ENCODE results near the gene BCS1L.
"Not testable (repeated sequence)": the region's sequence is repeated elsewhere in the genome, so short reads cannot be mapped to it uniquely, and the experiment has no call there.

The BCS1L gene

GRCh38 chr2:218679119-218679518, 19.6 kb downstream of the BCS1L start:
- no peak for DNase-seq (ENCODE audit: low spot score)
- H3K4me1 Mint-ChIP-seq (ENCODE audit: low read depth), result no peaks in the 10 kb centered on the region
- no peak overlapping the region for H3K4me3 Mint-ChIP-seq
- H3K36me3 Mint-ChIP-seq (ENCODE audit: low read depth), result no peaks in the 10 kb centered on the region
- no peaks in the 10 kb centered on the region for H3K9me3 Mint-ChIP-seq
- H3K27me3 Mint-ChIP-seq (ENCODE audit: low read depth), result no peaks in the 10 kb centered on the region
- H3K27ac Mint-ChIP-seq, result no peak overlapping the region

- Mint-ChIP-seq H3K27me3 (ENCODE audit: low read depth) (no peaks in the 10 kb centered on the region), H3K4me3 (no peak overlapping the region), H3K27ac (no peak overlapping the region)
These were observed 20.6 kb downstream of the BCS1L start for GRCh38 chr2:218680061-218680460.

DNA sequence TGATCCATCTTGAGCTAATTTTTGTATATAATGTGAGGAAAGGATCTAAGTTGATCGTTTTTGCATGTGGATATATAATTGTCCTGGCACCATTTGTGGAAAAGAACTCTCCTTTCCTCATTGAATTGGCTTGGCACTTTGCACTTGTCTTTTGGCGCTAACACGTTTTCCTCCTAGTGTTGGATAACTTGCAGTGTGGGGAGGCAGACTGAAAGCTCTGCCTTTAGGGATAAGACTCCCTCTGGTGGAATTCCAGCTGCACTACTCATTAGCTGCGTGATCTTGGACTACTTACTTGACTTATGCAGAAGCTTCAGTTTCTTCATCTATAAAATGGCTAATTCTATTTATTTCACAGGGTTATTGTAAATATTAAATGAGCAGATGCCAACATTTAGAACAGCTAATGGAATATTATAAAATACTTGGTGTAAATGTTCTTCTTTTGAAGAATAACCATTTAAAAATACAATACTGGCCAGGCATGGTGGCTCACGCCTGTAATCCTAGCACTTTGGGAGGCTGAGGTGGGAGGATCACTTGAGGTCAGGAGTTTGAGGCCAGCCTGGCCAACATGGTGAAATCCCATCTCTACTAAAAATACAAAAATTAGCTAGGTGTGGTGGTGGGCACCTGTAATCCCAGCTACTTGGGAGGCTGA, 28.0 kb downstream of the BCS1L start:
- not testable (repeated sequence) for H3K9me3 Mint-ChIP-seq; H3K4me3 Mint-ChIP-seq; H3K36me3 Mint-ChIP-seq (ENCODE audit: low read depth)

More at GRCh38 chr2:218680061-218680460, 20.6 kb downstream of the BCS1L start:
- Mint-ChIP-seq H3K36me3 (ENCODE audit: low read depth) (no peaks in the 10 kb centered on the region), H3K4me1 (ENCODE audit: low read depth) (no peaks in the 10 kb centered on the region), H3K9me3 (no peaks in the 10 kb centered on the region)
- no peak for DNase-seq (ENCODE audit: low spot score)

GRCh38 chr2:218691234-218691633, 31.8 kb downstream of the BCS1L start:
- no peaks in the 10 kb centered on the region for H3K36me3 Mint-ChIP-seq (ENCODE audit: low read depth)
- no peak overlapping the region for H3K4me3 Mint-ChIP-seq
- no peak for DNase-seq (ENCODE audit: low spot score)
- H3K27me3 Mint-ChIP-seq (ENCODE audit: low read depth), result no peaks in the 10 kb centered on the region
- H3K27ac Mint-ChIP-seq, result no peak overlapping the region
- H3K4me1 Mint-ChIP-seq (ENCODE audit: low read depth), result peaks cover 3% of the 10 kb centered on the region
- H3K9me3 Mint-ChIP-seq, result no peaks in the 10 kb centered on the region

More for the DNA sequence above, 28.0 kb downstream of the BCS1L start:
- H3K27ac Mint-ChIP-seq; H3K4me1 Mint-ChIP-seq (ENCODE audit: low read depth); H3K27me3 Mint-ChIP-seq (ENCODE audit: low read depth): not testable (repeated sequence)
- peak; percentile 10 for DNase-seq (ENCODE audit: low spot score)

GRCh38 chr2:218694405-218695145, 35.1 kb downstream of the BCS1L start:
- Mint-ChIP-seq H3K27ac (no peak overlapping the region), H3K36me3 (ENCODE audit: low read depth) (no peaks in the 10 kb centered on the region), H3K4me3 (no peak overlapping the region), H3K27me3 (ENCODE audit: low read depth) (no peaks in the 10 kb centered on the region), H3K9me3 (no peaks in the 10 kb centered on the region), H3K4me1 (ENCODE audit: low read depth) (no peaks in the 10 kb centered on the region)
- no peak for DNase-seq (ENCODE audit: low spot score)

- Mint-ChIP-seq H3K4me3 (no peak overlapping the region), H3K9me3 (no peaks in the 10 kb centered on the region), H3K4me1 (ENCODE audit: low read depth) (no peaks in the 10 kb centered on the region), H3K27me3 (ENCODE audit: low read depth) (no peaks in the 10 kb centered on the region), H3K36me3 (ENCODE audit: low read depth) (no peaks in the 10 kb centered on the region), H3K27ac (no peak overlapping the region)
- DNase-seq (ENCODE audit: low spot score), result no peak
These were observed 39.4 kb downstream of the BCS1L start for GRCh38 chr2:218698885-218699284.

- Mint-ChIP-seq H3K27ac (no peak overlapping the region), H3K27me3 (ENCODE audit: low read depth) (peaks cover 7% of the 10 kb centered on the region), H3K36me3 (ENCODE audit: low read depth) (no peaks in the 10 kb centered on the region), H3K4me1 (ENCODE audit: low read depth) (no peaks in the 10 kb centered on the region), H3K9me3 (no peaks in the 10 kb centered on the region), H3K4me3 (no peak overlapping the region)
- no peak for DNase-seq (ENCODE audit: low spot score)
These were observed 42.3 kb downstream of the BCS1L start for GRCh38 chr2:218701806-218702205.

DNA sequence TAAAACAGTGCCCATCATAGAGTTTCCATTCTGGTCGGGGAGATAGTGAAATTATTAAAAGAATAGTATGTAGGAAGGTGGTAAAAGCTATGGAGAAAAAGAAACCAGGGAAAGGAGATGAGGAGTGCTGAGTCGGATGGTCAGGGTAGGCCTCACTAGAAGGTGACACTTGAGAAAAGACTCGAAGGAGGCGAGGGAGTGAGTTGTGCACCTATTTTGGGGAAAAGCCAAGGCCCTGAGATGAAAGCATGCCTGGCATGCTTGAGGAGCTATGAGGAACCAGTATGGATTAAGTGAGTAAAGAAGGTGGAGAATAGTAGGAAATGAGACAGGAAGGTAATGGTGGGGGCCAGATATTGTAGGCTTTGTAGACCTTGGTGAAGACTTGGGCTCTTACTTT, 43.9 kb downstream of the BCS1L start:
- Mint-ChIP-seq H3K27ac (no peak overlapping the region), H3K27me3 (ENCODE audit: low read depth) (peaks cover 8% of the 10 kb centered on the region), H3K4me3 (no peak overlapping the region)

GRCh38 chr2:218708086-218708485, 48.6 kb downstream of the BCS1L start:
- H3K9me3 Mint-ChIP-seq, result no peaks in the 10 kb centered on the region

More for the DNA sequence above, 43.9 kb downstream of the BCS1L start:
- H3K4me1 Mint-ChIP-seq (ENCODE audit: low read depth), result peaks cover 6% of the 10 kb centered on the region
- H3K9me3 Mint-ChIP-seq, result no peaks in the 10 kb centered on the region
- H3K36me3 Mint-ChIP-seq (ENCODE audit: low read depth), result no peaks in the 10 kb centered on the region
- no peak for DNase-seq (ENCODE audit: low spot score)

DNA sequence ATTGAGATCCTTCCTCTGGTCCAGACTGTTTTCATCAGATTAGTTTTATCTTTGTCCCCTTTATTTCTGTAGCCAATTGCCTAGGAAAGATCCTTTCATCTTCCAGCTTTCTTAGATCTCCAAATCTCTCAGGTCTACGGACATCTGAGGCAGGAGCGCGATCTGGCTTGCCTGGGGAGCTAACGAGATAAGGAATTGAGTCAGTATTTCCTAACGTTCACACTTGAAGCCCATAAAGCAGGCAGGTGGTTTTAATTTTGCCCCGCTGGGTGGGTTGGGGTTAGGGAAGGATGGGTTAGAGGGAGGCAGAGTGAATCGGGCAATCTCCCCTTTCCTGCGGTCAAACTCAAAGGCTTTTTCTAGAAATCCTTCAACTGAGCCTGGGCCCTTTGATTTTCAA, 50.4 kb downstream of the BCS1L start:
- no peaks in the 10 kb centered on the region for H3K9me3 Mint-ChIP-seq
- peaks cover 2% of the 10 kb centered on the region for H3K36me3 Mint-ChIP-seq (ENCODE audit: low read depth)
- H3K4me1 Mint-ChIP-seq (ENCODE audit: low read depth), result peaks cover 22% of the 10 kb centered on the region
- H3K27ac Mint-ChIP-seq, result peak overlapping the region; percentile 1
- peak overlapping the region; percentile 98 for H3K4me3 Mint-ChIP-seq
- DNase-seq (ENCODE audit: low spot score), result no peak
- peaks cover 8% of the 10 kb centered on the region for H3K27me3 Mint-ChIP-seq (ENCODE audit: low read depth)

More at GRCh38 chr2:218708086-218708485, 48.6 kb downstream of the BCS1L start:
- H3K4me3 Mint-ChIP-seq, result no peak overlapping the region
- H3K4me1 Mint-ChIP-seq (ENCODE audit: low read depth), result peaks cover 14% of the 10 kb centered on the region
- H3K27ac Mint-ChIP-seq, result no peak overlapping the region
- no peak for DNase-seq (ENCODE audit: low spot score)
- H3K36me3 Mint-ChIP-seq (ENCODE audit: low read depth), result peaks cover 2% of the 10 kb centered on the region
- peaks cover 8% of the 10 kb centered on the region for H3K27me3 Mint-ChIP-seq (ENCODE audit: low read depth)

- peak overlapping the region; percentile 69 for H3K27ac Mint-ChIP-seq
- peaks cover 22% of the 10 kb centered on the region for H3K4me1 Mint-ChIP-seq (ENCODE audit: low read depth)
- no peaks in the 10 kb centered on the region for H3K9me3 Mint-ChIP-seq
- peak overlapping the region; percentile 98 for H3K4me3 Mint-ChIP-seq
- DNase-seq (ENCODE audit: low spot score), result no peak
- peaks cover 8% of the 10 kb centered on the region for H3K27me3 Mint-ChIP-seq (ENCODE audit: low read depth)
- peaks cover 2% of the 10 kb centered on the region for H3K36me3 Mint-ChIP-seq (ENCODE audit: low read depth)
These were observed 50.8 kb downstream of the BCS1L start for GRCh38 chr2:218710334-218710686.

- Mint-ChIP-seq H3K9me3 (no peaks in the 10 kb centered on the region), H3K36me3 (ENCODE audit: low read depth) (peaks cover 5% of the 10 kb centered on the region), H3K4me1 (ENCODE audit: low read depth) (peaks cover 22% of the 10 kb centered on the region), H3K27me3 (ENCODE audit: low read depth) (peaks cover 8% of the 10 kb centered on the region), H3K4me3 (peak within 1 kb of the TSS; percentile 98), H3K27ac (peak within 1 kb of the TSS; percentile 89)
- DNase-seq (ENCODE audit: low spot score), result peak; percentile 98
These were observed 51.4 kb downstream of the BCS1L start, which contains the start of gene TTLL4 for GRCh38 chr2:218710687-218711549. Gene TTLL4, plus strand, starts transcription at chr2:218710835. Its CDS starts 26,842 bp downstream, at chr2:218737677.

DNA sequence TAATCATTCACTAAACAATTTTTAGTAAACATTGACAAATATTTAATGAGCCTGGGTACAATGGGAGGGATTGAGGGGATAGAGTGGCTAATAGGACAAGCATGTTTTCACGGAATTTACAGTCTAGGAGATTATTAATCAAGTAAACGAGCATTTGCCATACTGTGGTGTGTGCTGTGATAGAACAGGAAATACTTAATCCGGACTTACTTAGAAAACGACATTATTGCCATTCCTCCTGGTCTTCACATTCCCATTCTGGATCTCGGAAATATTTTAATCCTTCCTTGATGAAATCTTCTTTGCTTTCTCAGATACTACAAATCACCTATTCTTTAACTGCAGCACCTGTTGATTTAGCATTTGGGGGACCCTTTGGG, 52.1 kb downstream of the BCS1L start:
- H3K27me3 Mint-ChIP-seq (ENCODE audit: low read depth), result peaks cover 2% of the 10 kb centered on the region
- no peaks in the 10 kb centered on the region for H3K9me3 Mint-ChIP-seq
- peak overlapping the region; percentile 89 for H3K27ac Mint-ChIP-seq
- peak overlapping the region; percentile 98 for H3K4me3 Mint-ChIP-seq
- H3K4me1 Mint-ChIP-seq (ENCODE audit: low read depth), result peaks cover 22% of the 10 kb centered on the region
- H3K36me3 Mint-ChIP-seq (ENCODE audit: low read depth), result peaks cover 6% of the 10 kb centered on the region
- no peak for DNase-seq (ENCODE audit: low spot score)

All from T-helper 2 cell treated with Interferon-gamma antibody and Interleukin-4, amounts not matched to agents 5 μg/mL and 100 μg/mL, for 36 hours (primary cell).